NB4 (cell line): ENCODE results near the gene RASAL2.

Source experiments
- DNase-seq: peaks from one replicate; pipeline ENCODE4 v3.0.0; 2010; ENCODE audit warnings: low read depth
- H3K4me3 ChIP-seq: one replicate; pipeline ENCODE4 v1.5.1; 2011; ENCODE audit warnings: mild to moderate bottlenecking, low read depth, low read length, moderate library complexity
- MYC ChIP-seq: IDR thresholded peaks from 2 replicates; pipeline ENCODE4 v1.6.1; 2011; ENCODE audit warnings: low read depth, low read length
- POLR2A ChIP-seq: IDR thresholded peaks from 2 replicates; pipeline ENCODE4 v1.6.1; 2011; ENCODE audit warnings: mild to moderate bottlenecking; ENCODE audit not compliant: insufficient read length; ENCODE audit errors: extremely low read depth
- TF ChIP-seq, protein P1 (sequence below): IDR thresholded peaks from 2 replicates; pipeline ENCODE4 v1.6.1; 2011; ENCODE audit warnings: low read depth, low read length
- TF ChIP-seq, protein P2 (sequence below): IDR thresholded peaks from one replicate; pipeline ENCODE4 v1.5.1; 2012; ENCODE audit warnings: low read depth, low read length

The RASAL2 gene

DNA sequence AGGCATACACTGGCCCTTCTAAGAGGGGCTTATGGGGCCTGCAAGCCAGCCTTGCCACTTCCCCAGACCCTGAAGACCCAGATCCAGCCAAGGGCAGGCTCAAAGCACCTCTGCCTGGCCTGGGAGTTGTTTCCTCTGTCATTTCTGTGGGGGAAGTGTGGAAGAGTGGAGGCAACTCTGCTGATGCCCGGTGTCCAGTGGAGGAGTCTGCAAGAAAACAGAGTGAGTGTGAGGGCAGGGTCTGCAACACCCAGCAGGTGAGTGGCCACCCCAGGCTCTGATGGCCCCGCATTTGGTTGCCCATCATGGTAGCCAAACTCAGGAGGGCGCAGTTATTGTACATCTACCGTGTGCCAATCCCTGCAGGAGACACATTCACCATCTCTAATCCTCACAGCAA lies 394.5 kb downstream of the RASAL2 start:
- TF ChIP-seq, protein P1, sequence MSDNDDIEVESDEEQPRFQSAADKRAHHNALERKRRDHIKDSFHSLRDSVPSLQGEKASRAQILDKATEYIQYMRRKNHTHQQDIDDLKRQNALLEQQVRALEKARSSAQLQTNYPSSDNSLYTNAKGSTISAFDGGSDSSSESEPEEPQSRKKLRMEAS: no peak
- no peak for TF ChIP-seq MYC
- no peak for TF ChIP-seq POLR2A
- DNase-seq: no peak
- no peak overlapping the region for H3K4me3 ChIP-seq

DNA sequence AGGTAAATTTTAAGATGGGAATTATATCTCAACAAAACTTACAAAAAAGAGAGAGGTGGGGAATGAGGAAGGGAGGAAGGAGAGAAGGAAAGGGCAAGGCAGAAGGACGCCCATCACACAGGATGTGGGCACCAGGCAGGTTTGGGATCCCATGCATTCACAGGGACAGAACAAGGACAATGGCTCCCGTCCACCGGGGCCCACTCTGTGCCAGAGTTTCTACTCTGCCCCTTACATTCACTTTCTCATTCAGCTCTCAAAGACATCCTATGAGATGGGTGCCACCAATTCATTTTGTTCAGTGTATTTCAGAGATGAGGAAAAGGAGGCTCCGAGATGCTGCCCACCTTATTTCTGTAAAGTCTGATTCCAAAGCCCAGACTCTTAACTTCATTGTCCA lies 395.5 kb downstream of the RASAL2 start:
- TF ChIP-seq, protein P1: no peak
- TF ChIP-seq POLR2A (no peak), MYC (no peak)
- TF ChIP-seq, protein P2, sequence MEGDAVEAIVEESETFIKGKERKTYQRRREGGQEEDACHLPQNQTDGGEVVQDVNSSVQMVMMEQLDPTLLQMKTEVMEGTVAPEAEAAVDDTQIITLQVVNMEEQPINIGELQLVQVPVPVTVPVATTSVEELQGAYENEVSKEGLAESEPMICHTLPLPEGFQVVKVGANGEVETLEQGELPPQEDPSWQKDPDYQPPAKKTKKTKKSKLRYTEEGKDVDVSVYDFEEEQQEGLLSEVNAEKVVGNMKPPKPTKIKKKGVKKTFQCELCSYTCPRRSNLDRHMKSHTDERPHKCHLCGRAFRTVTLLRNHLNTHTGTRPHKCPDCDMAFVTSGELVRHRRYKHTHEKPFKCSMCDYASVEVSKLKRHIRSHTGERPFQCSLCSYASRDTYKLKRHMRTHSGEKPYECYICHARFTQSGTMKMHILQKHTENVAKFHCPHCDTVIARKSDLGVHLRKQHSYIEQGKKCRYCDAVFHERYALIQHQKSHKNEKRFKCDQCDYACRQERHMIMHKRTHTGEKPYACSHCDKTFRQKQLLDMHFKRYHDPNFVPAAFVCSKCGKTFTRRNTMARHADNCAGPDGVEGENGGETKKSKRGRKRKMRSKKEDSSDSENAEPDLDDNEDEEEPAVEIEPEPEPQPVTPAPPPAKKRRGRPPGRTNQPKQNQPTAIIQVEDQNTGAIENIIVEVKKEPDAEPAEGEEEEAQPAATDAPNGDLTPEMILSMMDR: no peak
- no peak for DNase-seq
- no peak overlapping the region for H3K4me3 ChIP-seq

DNA sequence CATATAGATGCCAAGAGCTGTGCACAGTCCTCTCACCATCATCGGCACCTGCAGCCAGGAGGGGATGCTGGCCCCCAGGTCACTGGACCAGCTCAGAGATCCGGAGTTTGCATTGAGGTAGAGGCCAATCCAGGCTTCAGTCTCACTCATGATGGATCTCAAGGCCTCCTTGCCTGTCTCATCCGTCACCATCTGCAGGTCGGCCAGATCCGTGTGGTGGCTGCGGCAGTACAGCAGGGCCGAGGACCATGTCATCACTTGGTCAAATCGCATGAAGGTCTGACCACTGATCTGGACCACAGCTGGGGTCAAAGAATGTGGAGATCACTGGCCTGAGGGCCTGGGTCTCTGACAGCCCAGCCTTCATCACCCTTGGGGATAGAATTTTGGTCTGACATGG lies 396.2 kb downstream of the RASAL2 start:
- no peak for TF ChIP-seq POLR2A
- TF ChIP-seq, protein P1: no peak
- TF ChIP-seq, protein P2: no peak
- no peak for TF ChIP-seq MYC
- H3K4me3 ChIP-seq: no peak overlapping the region
- DNase-seq: no peak

DNA sequence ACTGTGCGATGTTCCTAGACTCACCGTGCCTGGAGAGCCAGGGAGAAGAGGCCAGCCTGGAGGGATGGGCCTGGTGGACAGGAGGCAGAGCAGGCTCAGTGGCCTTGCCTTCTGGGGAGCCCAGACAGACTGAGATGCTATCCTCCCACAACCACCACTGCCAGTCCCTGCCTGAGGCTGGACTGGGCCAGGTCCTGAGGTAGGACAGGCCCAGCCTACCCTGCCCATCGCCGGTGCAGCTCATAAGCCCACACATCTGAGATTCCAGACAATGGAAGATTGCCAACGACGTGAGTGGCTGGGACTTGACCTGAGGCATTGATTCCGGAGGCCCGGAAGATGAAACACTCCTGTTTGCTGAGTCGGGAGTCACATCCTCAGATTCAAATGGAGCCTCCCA lies 397.1 kb downstream of the RASAL2 start:
- TF ChIP-seq POLR2A (no peak), MYC (no peak)
- TF ChIP-seq, protein P2: no peak
- TF ChIP-seq, protein P1: no peak
- no peak overlapping the region for H3K4me3 ChIP-seq
- DNase-seq: no peak

DNA sequence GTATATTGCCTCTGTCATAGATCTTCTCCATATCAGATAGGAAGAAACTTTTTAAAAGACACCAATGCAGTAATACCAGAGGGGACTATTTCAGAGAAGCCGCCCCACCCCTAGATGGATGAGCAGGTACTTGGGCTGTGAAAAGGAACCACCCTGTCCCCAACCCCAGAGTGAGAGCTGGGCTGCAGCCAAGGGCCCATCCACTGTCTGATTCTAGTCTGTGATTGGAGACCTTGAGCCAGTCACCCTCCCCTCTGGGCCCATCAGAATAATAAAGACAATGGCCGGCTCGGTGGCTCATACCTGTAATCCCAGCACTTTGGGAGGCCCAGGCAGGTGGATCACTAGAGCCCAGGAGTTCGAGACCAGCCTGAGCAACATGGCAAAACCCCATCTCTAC lies 397.8 kb downstream of the RASAL2 start:
- DNase-seq: no peak
- H3K4me3 ChIP-seq: no peak overlapping the region
- TF ChIP-seq, protein P1: no peak
- no peak for TF ChIP-seq POLR2A
- no peak for TF ChIP-seq MYC
- TF ChIP-seq, protein P2: no peak

DNA sequence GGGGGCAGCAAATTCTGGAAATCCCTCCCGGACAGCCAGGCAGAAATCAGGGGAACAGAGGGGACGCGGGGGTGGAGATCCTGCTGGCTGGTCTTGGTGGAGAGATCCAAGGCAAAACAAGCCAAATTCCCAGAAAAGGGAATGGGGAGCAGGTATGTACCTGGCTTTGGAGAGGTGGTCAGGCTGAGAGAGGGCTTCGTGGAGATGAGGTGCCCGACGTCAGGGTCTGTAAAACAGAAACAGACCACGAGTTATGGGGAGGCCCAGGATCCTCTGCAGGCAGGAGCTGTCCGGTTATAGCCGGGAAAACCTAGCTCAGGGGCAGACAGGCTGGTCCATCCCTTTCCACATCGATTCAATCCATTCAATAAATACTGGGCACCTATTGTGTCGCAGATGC lies 398.4 kb downstream of the RASAL2 start:
- H3K4me3 ChIP-seq: no peak overlapping the region
- DNase-seq: no peak
- TF ChIP-seq MYC: no peak
- TF ChIP-seq, protein P2: no peak
- no peak for TF ChIP-seq POLR2A
- TF ChIP-seq, protein P1: no peak
